GM12872 (cell line): ENCODE data around the gene C1QTNF5.

Experiments
- TF ChIP-seq, protein P1 (sequence below): IDR thresholded peaks from 3 replicates; pipeline ENCODE4 v1.5.1; 2011; ENCODE audit warnings: low read depth, mild to moderate bottlenecking, low read length, moderate library complexity; ENCODE audit not compliant: insufficient read depth

C1QTNF5 gene

DNA sequence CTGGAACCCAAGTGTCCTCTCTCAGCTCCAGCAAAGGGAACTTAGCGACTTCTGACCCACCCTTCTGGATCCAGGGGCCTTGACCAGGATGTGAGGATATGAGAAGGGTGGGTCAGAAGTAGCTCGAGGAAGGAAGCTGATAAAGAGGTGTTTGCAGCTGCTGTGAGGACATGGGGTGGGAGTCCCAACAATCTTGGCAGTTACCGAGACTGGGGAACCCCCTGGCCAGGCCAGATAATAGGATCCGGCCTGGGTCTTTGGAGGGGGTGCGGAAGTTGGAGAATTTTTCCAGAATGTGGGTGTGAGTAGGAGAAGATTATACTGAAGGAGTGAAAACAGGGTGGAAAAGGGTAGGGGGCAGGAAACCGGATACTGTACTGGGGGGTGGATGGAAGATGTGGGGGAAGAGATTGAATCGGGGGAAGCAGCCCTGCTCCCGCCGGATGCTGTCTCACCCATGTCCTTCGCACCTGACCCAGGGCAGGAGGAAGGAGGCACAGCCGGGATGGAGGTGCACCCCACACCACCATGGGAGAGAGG lies 20.9 kb downstream of the C1QTNF5 start:
- TF ChIP-seq, protein P1, sequence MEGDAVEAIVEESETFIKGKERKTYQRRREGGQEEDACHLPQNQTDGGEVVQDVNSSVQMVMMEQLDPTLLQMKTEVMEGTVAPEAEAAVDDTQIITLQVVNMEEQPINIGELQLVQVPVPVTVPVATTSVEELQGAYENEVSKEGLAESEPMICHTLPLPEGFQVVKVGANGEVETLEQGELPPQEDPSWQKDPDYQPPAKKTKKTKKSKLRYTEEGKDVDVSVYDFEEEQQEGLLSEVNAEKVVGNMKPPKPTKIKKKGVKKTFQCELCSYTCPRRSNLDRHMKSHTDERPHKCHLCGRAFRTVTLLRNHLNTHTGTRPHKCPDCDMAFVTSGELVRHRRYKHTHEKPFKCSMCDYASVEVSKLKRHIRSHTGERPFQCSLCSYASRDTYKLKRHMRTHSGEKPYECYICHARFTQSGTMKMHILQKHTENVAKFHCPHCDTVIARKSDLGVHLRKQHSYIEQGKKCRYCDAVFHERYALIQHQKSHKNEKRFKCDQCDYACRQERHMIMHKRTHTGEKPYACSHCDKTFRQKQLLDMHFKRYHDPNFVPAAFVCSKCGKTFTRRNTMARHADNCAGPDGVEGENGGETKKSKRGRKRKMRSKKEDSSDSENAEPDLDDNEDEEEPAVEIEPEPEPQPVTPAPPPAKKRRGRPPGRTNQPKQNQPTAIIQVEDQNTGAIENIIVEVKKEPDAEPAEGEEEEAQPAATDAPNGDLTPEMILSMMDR, result no peak

DNA sequence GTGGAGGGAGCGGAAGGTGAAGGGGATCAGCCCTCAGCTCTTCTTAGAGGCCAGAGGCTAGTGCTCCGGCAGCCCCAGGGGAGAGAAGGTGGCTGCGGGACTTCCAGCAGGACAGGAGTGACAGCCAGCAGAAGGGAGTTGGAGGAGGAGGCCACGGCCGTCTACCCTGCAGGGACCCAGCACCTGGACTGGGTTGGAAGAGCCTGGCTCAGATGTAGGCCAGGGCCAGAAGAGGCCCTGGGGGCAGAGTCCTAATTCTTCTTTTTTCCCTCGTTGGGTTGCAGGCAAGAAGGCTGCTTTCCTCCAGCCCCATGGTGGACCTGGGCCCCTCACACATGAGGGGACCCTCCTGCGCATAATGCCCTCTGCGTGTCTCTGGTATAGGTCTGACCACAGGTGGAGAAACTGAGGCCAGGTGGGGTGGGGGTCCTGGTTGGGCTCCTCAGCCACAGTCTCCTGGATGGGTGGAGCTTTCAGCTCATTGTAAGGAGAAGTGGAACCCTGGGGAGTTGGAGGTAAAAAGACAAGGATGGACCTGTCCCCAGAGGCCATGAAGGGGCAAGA lies 21.5 kb downstream of the C1QTNF5 start:
- TF ChIP-seq, protein P1, result no peak

DNA sequence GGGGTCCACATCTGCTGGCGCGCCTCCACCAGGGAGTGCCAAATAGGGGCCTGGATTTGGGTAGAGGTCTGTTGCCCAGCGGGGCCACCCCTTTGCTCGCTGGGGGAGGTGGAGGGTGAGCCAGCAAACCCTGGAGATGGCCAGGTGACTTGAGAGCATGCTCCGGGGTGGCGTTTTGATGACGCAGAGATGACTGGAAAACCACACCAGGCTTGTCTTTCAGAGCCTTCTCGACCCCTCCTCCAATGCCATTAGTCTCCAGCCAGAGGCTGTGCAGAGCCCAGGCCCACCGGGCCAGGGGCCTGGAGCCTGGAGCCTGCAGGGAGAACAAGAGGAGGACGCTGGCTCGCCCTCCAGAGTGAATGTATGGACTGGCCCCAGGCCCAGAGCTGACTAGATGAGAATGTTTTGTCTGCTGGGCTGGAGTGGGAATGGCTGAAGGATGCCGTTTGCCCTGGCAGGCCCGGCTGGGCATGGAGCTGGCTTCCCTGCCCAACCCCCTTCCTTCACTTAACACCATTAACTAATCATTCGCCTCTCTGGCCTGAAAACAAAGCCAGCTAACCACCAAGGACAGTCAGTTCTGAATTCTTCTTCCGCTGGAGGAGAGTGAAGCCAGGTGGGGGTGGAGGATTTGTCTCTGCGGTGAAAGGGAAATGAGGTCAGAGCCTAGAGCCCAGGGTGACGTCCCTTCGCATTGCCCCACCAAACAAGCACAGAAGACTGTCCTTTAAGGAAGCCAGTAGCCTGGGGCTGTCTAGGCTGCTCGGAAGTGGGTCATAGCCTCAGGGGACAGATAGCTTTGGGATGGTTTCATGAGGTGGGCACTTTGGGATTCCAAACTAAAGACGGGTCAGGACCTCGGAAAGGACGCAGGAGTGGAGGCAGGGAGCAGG lies 22.2 kb downstream of the C1QTNF5 start:
- TF ChIP-seq, protein P1, result no peak

DNA sequence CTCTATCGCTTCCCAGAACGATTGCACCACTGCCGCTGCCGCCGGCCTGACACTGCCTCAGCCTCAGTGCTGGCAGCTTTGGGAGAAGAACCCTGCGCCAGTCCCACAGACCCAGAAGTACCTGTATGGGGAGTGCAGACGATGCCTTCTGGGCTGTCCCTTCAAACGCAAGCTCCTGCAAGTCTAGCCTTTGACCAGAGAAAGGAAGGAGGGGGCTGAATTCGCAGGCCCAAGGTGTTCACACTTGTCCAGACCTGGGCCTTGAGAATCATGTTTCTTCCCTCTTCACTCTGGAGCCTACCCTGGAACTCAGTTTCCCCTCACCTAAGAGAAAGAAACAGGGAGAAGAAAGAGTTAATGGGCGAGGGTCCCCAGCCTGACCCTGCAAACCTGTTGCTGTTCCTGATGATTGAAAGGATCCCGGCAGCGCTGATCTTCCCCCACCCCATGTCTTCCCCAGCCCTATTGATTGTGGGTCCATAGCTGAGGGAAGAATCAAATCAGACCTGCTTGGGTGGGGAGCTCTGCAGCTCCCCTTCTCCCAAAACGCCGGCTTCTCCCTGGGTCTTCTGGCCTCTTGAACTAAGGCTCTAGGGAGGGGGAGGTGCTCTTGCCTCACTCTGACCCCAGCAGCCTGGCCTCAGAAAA lies 23.0 kb downstream of the C1QTNF5 start:
- TF ChIP-seq, protein P1, result no peak

DNA sequence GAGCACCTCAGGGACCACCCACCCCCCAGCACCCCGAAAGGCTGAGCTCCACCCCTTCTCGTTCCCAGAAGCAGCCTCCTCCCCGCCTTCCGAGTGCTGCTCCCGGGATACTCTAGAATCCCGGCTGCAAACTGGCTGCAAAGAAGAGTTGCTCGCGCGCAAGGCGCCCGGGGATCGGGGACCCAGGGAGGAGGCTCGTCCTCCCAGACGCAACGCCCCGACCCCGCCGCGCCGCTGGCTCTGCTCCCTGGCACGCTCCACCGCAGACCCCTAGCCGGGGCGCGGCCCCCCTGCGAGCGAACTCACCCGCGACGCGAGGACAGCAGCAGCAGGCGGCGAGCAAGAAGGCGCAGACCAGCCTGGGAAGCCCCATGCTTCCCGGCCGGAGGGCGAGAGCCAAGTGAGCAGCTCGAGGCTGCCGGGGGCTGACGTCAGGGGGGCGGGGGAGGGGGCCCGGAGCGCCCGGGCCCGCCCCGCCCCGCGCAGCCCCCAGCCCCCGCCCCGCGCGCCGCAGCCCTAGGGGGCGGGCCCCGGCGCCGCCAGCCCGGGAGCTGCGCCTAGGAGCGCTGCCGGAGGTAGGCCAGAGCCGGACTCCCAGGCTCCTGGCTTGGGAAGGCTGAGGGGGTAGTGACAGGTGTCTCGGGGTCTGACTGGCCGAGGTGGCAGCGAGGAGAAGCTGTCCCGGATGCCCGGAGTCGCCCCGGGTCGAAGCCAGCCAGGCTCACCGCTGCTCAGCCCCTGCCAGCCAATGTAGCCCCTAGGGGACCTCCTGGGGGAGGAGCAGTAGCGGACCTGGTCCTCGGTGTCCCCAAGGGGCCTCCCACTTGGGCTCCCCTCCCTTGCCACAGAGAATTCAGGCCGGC lies 23.7 kb downstream of the C1QTNF5 start, which contains the start of gene MCAM:
TSS of gene MCAM (minus strand) at position 402 of the 863 bp plus-strand sequence. CDS start at position 373, 29 bp downstream.
- TF ChIP-seq, protein P1, result no peak

DNA sequence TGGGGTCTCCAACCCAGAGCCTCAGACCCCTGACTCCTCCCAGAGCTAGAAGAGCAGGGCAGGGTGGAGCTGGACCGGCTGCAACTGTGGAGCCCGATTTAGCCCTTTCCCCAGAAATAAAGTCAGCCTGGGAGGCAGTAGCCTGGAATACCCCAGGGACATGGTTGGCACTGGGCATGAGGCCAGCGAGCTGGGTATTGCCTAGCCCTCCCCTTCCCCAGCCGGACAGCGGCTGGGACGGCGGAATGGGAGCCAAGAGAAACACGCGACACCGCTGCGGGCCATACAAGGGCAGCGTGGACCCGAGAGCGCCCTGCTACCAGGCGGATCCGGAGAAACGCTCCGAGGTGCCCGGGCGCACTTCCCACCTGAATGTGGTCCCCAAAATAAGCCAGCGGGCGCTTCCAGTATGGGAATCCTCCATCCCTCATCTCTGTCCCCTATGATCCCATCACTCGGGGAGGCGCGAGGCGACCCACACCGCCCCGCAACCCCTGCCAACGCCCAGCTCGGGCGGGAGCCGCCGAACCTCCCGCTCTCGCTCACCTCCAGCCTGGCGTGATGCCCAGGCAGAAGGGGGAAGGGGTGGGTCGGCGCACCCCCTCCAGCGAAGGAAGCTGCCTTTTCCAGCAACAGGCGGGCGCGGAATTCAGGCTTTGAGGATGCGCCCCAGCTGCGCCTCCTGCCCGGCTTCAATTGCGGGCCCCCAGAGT lies 24.5 kb downstream of the C1QTNF5 start:
- TF ChIP-seq, protein P1, result no peak
